ENCODE measurements around the gene SPATA18.

DNA sequence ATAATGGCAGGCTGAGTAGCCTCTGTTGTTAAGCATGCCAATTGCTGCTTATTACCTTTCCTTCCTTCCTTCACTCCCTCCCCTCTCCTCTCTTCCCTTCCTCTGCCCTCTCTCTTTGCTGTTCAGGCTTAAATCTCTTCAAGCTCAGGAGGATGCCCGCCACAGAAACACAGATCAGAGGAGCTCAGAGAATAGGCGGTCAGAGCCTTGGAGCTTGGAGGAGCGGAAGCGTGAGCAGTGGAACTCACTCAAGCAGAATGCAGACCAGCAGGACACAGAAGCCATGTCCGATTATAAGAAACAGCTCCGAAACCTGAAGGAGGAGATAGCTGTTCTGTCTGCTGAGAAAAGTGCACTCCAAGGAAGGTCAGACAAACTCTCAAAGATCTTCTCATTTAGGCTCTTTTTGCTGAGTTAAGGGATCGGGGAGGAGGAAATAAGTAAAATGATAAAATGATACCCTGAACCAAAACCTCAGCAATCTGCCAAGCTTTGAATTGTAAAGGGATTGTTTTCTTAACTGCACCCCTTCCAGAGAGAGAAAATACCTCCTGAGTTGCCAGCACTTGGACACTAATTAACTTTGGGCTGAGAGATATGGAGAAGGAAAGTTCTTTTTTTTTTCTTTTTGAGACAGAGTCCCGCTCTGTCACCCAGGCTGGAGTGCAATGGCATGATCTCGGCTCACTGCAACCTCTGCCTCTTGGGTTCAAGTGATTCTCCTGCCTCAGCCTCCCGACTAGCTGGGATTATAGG lies 20.9 kb downstream of the SPATA18 start:
- TF ChIP-seq, protein P1, sequence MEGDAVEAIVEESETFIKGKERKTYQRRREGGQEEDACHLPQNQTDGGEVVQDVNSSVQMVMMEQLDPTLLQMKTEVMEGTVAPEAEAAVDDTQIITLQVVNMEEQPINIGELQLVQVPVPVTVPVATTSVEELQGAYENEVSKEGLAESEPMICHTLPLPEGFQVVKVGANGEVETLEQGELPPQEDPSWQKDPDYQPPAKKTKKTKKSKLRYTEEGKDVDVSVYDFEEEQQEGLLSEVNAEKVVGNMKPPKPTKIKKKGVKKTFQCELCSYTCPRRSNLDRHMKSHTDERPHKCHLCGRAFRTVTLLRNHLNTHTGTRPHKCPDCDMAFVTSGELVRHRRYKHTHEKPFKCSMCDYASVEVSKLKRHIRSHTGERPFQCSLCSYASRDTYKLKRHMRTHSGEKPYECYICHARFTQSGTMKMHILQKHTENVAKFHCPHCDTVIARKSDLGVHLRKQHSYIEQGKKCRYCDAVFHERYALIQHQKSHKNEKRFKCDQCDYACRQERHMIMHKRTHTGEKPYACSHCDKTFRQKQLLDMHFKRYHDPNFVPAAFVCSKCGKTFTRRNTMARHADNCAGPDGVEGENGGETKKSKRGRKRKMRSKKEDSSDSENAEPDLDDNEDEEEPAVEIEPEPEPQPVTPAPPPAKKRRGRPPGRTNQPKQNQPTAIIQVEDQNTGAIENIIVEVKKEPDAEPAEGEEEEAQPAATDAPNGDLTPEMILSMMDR (IDR thresholded peaks at IDR 0.05), result no peak
- TF ChIP-seq EP300 (IDR thresholded peaks at IDR 0.05) (no peak), POLR2AphosphoS5 (IDR thresholded peaks at IDR 0.05) (no peak)
